ENCODE results near the gene PCDHGC4. TPM values are rescaled to one million over a fixed set of nuclear protein-coding genes. Genes with fewer than 3 reads are reported as not detected.

Gene PCDHGC4
- total RNA-seq, 1 donor from 2014 or later, result 1.8 TPM

DNA sequence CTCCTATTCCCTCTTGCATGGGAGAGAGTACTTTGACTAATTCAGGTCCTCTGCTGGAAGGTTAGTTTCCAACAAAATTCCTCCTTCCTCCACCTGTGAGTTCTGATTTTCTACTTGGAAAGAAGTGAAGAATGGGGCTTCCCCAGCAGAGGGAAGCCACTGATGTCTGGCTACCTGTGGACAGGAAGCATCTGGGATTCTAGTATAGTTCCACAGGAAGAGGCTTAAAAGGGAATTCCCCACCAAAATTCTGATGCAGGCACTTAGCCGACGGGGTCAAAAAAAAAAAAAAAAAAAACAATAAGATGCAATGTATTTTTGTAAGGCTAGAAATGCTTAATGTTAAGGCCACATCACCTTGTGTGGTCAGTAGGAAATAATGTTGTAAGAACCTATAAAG, 37.5 kb downstream of the PCDHGC4 start:
- Histone ChIP-seq H3K27me3 (ENCODE audit: low read depth) (no peaks in the 10 kb centered on the region), H3K9me3 (replicated peaks) (no peaks in the 10 kb centered on the region), H3K4me1 (peaks cover 79% of the 10 kb centered on the region), H3K36me3 (peaks cover 32% of the 10 kb centered on the region), H3K27ac (replicated peaks) (peak overlapping the region; percentile 81), H3K4me3 (no peak overlapping the region)
- TF ChIP-seq, protein P1, sequence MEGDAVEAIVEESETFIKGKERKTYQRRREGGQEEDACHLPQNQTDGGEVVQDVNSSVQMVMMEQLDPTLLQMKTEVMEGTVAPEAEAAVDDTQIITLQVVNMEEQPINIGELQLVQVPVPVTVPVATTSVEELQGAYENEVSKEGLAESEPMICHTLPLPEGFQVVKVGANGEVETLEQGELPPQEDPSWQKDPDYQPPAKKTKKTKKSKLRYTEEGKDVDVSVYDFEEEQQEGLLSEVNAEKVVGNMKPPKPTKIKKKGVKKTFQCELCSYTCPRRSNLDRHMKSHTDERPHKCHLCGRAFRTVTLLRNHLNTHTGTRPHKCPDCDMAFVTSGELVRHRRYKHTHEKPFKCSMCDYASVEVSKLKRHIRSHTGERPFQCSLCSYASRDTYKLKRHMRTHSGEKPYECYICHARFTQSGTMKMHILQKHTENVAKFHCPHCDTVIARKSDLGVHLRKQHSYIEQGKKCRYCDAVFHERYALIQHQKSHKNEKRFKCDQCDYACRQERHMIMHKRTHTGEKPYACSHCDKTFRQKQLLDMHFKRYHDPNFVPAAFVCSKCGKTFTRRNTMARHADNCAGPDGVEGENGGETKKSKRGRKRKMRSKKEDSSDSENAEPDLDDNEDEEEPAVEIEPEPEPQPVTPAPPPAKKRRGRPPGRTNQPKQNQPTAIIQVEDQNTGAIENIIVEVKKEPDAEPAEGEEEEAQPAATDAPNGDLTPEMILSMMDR (IDR thresholded peaks at IDR 0.05; ENCODE audit: borderline replicate concordance), result no peak
- no peak for DNase-seq
- intact Hi-C loops (cut with micrococcal nuclease), result loop anchor here (10.0 kb wide), 1 partner anchor 88 kb away; the partner anchor contains the start of gene PCDHGA12

DNA sequence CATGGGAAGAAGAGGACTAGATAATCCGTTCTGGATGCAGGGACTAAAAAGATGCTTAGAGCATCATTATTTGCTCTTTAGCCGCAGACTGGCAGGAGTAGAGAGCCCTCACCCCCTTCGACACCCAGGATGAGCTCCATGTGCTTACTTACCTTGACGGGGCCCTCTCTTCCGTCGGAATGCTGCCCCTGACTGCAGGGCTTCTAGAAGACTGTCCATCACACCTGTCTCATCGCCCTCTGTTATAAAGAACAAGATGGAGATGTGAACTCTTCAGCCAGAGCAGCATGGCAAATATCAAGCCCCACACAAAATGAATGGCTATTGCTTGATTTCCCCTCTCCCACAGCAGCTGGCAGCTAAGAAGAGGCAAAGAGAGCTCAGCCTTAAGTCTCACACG, 39.2 kb downstream of the PCDHGC4 start:
- no peaks in the 10 kb centered on the region for H3K27me3 ChIP-seq (ENCODE audit: low read depth)
- TF ChIP-seq, protein P1 (IDR thresholded peaks at IDR 0.05; ENCODE audit: borderline replicate concordance), result no peak
- H3K4me3 ChIP-seq, result no peak overlapping the region
- H3K36me3 ChIP-seq, result peaks cover 32% of the 10 kb centered on the region
- H3K27ac ChIP-seq (replicated peaks), result peak overlapping the region; percentile 79
- no peak for DNase-seq
- intact Hi-C loops (cut with micrococcal nuclease), result loop anchor here (10.0 kb wide), 1 partner anchor 89 kb away; the partner anchor contains the start of gene PCDHGA12
- no peaks in the 10 kb centered on the region for H3K9me3 ChIP-seq (replicated peaks)
- peaks cover 84% of the 10 kb centered on the region for H3K4me1 ChIP-seq

- no peak overlapping the region for H3K4me3 ChIP-seq
- TF ChIP-seq, protein P1 (IDR thresholded peaks at IDR 0.05; ENCODE audit: borderline replicate concordance), result peak; percentile 100
- peaks cover 84% of the 10 kb centered on the region for H3K4me1 ChIP-seq
- DNase-seq, result peak; percentile 86
- peak overlapping the region; percentile 79 for H3K27ac ChIP-seq (replicated peaks)
- H3K9me3 ChIP-seq (replicated peaks), result no peaks in the 10 kb centered on the region
- peaks cover 32% of the 10 kb centered on the region for H3K36me3 ChIP-seq
- no peaks in the 10 kb centered on the region for H3K27me3 ChIP-seq (ENCODE audit: low read depth)
- intact Hi-C loops (cut with micrococcal nuclease), result loop anchor here (10.0 kb wide), 1 partner anchor 90 kb away; the partner anchor contains the start of gene PCDHGA12
Measured at GRCh38 chr5:141524604-141525597, 40.1 kb downstream of the PCDHGC4 start.

DNA sequence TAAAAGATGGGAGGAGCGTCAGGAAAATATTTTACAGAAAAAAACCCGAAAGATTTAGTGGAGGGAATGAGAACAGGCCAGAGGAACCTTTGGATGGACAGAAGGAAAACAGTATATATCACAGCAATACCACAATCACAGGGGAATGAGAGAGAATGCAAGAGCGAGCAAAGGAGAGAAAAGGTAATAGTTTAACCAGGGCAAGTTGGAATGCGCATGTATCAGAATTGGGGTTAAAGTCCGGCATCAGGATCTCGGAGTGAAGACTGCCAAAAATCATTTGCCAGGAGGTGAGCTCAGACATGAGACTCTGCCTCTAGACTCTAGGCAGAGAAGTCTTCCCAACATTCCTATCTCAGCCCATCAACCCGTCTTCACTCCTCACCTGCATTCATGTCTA, 40.8 kb downstream of the PCDHGC4 start:
- no peaks in the 10 kb centered on the region for H3K9me3 ChIP-seq (replicated peaks)
- TF ChIP-seq, protein P1 (IDR thresholded peaks at IDR 0.05; ENCODE audit: borderline replicate concordance), result no peak
- intact Hi-C loops (cut with micrococcal nuclease), result loop anchor here (10.0 kb wide), 1 partner anchor 91 kb away; the partner anchor contains the start of gene PCDHGA12
- peak overlapping the region; percentile 79 for H3K27ac ChIP-seq (replicated peaks)
- no peak overlapping the region for H3K4me3 ChIP-seq
- H3K36me3 ChIP-seq, result peaks cover 32% of the 10 kb centered on the region
- H3K4me1 ChIP-seq, result peaks cover 84% of the 10 kb centered on the region
- no peak for DNase-seq
- H3K27me3 ChIP-seq (ENCODE audit: low read depth), result no peaks in the 10 kb centered on the region

GRCh38 chr5:141527426-141527825, 42.6 kb downstream of the PCDHGC4 start:
- no peak for DNase-seq
- H3K9me3 ChIP-seq (replicated peaks), result no peaks in the 10 kb centered on the region
- peak overlapping the region; percentile 87 for H3K27ac ChIP-seq (replicated peaks)
- no peak overlapping the region for H3K4me3 ChIP-seq
- intact Hi-C loops (cut with micrococcal nuclease), result loop anchor here (10.0 kb wide), 1 partner anchor 93 kb away; the partner anchor contains the start of gene PCDHGA12
- TF ChIP-seq, protein P1 (IDR thresholded peaks at IDR 0.05; ENCODE audit: borderline replicate concordance), result no peak
- H3K27me3 ChIP-seq (ENCODE audit: low read depth), result no peaks in the 10 kb centered on the region
- peaks cover 32% of the 10 kb centered on the region for H3K36me3 ChIP-seq
- peaks cover 69% of the 10 kb centered on the region for H3K4me1 ChIP-seq
